ENCODE data around the gene GGCT.
"Not testable (repeated sequence)": the region's sequence is repeated elsewhere in the genome, so short reads cannot be mapped to it uniquely, and the experiment has no call there.

GGCT gene

GRCh38 chr7:30481416-30481815 lies 23.2 kb downstream of the GGCT start:
- in situ Hi-C loops (cut with MboI; ENCODE audit: low sequenced_read_pairs): not testable (repeated sequence)

GRCh38 chr7:30479202-30480120 lies 25.2 kb downstream of the GGCT start:
- in situ Hi-C loops (cut with MboI; ENCODE audit: low sequenced_read_pairs): no loop called here

- in situ Hi-C loops (cut with MboI; ENCODE audit: low sequenced_read_pairs): no loop called here
Measured at GRCh38 chr7:30478349-30479201, 26.1 kb downstream of the GGCT start, which contains the start of gene NOD1. Gene NOD1, minus strand, starts transcription at chr7:30478784. Its CDS starts 21,863 bp downstream, at chr7:30456921.

GRCh38 chr7:30476459-30477145 lies 28.0 kb downstream of the GGCT start:
- in situ Hi-C loops (cut with MboI; ENCODE audit: low sequenced_read_pairs): no loop called here

- in situ Hi-C loops (cut with MboI; ENCODE audit: low sequenced_read_pairs): no loop called here
Measured at GRCh38 chr7:30475580-30475979, 29.0 kb downstream of the GGCT start.

- in situ Hi-C loops (cut with MboI; ENCODE audit: low sequenced_read_pairs): no loop called here
Measured at GRCh38 chr7:30474893-30475292, 29.7 kb downstream of the GGCT start.

- in situ Hi-C loops (cut with MboI; ENCODE audit: low sequenced_read_pairs): no loop called here
Measured at GRCh38 chr7:30474485-30474884, 30.1 kb downstream of the GGCT start.

GRCh38 chr7:30473903-30474302 lies 30.7 kb downstream of the GGCT start:
- in situ Hi-C loops (cut with MboI; ENCODE audit: low sequenced_read_pairs): no loop called here

GRCh38 chr7:30472784-30473775 lies 31.5 kb downstream of the GGCT start:
- in situ Hi-C loops (cut with MboI; ENCODE audit: low sequenced_read_pairs): no loop called here

- in situ Hi-C loops (cut with MboI; ENCODE audit: low sequenced_read_pairs): no loop called here
Measured at GRCh38 chr7:30472081-30472783, 32.4 kb downstream of the GGCT start.

GRCh38 chr7:30471205-30471604 lies 33.4 kb downstream of the GGCT start:
- in situ Hi-C loops (cut with MboI; ENCODE audit: low sequenced_read_pairs): no loop called here

GRCh38 chr7:30470771-30471170 lies 33.9 kb downstream of the GGCT start:
- in situ Hi-C loops (cut with MboI; ENCODE audit: low sequenced_read_pairs): no loop called here

GRCh38 chr7:30470163-30470770 lies 34.4 kb downstream of the GGCT start:
- in situ Hi-C loops (cut with MboI; ENCODE audit: low sequenced_read_pairs): no loop called here

- in situ Hi-C loops (cut with MboI; ENCODE audit: low sequenced_read_pairs): no loop called here
Measured at GRCh38 chr7:30469303-30469702, 35.3 kb downstream of the GGCT start.

- in situ Hi-C loops (cut with MboI; ENCODE audit: low sequenced_read_pairs): no loop called here
Measured at GRCh38 chr7:30468791-30469190, 35.8 kb downstream of the GGCT start.

- in situ Hi-C loops (cut with MboI; ENCODE audit: low sequenced_read_pairs): no loop called here
Measured at GRCh38 chr7:30468041-30468440, 36.6 kb downstream of the GGCT start.

- in situ Hi-C loops (cut with MboI; ENCODE audit: low sequenced_read_pairs): no loop called here
Measured at GRCh38 chr7:30467271-30467670, 37.4 kb downstream of the GGCT start.

- in situ Hi-C loops (cut with MboI; ENCODE audit: low sequenced_read_pairs): no loop called here
Measured at GRCh38 chr7:30466266-30466665, 38.4 kb downstream of the GGCT start.

- in situ Hi-C loops (cut with MboI; ENCODE audit: low sequenced_read_pairs): no loop called here
Measured at GRCh38 chr7:30465811-30466180, 38.8 kb downstream of the GGCT start.

Data from HL-60/S4 treated with retinoic acid at 250 ng/mL for 4 days and 3 days (cell line).